ENCODE data around the gene OR51T1.
"Not testable (repeated sequence)": the region's sequence is repeated elsewhere in the genome, so short reads cannot be mapped to it uniquely, and the experiment has no call there.

The OR51T1 gene, protein sequence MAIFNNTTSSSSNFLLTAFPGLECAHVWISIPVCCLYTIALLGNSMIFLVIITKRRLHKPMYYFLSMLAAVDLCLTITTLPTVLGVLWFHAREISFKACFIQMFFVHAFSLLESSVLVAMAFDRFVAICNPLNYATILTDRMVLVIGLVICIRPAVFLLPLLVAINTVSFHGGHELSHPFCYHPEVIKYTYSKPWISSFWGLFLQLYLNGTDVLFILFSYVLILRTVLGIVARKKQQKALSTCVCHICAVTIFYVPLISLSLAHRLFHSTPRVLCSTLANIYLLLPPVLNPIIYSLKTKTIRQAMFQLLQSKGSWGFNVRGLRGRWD

DNA sequence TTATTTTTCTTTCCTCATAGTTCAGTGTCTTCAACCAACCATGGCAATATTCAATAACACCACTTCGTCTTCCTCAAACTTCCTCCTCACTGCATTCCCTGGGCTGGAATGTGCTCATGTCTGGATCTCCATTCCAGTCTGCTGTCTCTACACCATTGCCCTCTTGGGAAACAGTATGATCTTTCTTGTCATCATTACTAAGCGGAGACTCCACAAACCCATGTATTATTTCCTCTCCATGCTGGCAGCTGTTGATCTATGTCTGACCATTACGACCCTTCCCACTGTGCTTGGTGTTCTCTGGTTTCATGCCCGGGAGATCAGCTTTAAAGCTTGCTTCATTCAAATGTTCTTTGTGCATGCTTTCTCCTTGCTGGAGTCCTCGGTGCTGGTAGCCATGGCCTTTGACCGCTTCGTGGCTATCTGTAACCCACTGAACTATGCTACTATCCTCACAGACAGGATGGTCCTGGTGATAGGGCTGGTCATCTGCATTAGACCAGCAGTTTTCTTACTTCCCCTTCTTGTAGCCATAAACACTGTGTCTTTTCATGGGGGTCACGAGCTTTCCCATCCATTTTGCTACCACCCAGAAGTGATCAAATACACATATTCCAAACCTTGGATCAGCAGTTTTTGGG is at the start of gene OR51T1:
Gene OR51T1, plus strand, starts transcription at position 41 of the 641 bp plus-strand sequence. Its CDS starts 0 bp downstream, at position 41.
- in situ Hi-C loops (cut with MboI; ENCODE audit: low sequenced_read_pairs), result no loop called here

GRCh38 chr11:4839851-4840549 is 41.7 kb upstream of the OR51T1 start:
- in situ Hi-C loops (cut with MboI; ENCODE audit: low sequenced_read_pairs), result no loop called here

DNA sequence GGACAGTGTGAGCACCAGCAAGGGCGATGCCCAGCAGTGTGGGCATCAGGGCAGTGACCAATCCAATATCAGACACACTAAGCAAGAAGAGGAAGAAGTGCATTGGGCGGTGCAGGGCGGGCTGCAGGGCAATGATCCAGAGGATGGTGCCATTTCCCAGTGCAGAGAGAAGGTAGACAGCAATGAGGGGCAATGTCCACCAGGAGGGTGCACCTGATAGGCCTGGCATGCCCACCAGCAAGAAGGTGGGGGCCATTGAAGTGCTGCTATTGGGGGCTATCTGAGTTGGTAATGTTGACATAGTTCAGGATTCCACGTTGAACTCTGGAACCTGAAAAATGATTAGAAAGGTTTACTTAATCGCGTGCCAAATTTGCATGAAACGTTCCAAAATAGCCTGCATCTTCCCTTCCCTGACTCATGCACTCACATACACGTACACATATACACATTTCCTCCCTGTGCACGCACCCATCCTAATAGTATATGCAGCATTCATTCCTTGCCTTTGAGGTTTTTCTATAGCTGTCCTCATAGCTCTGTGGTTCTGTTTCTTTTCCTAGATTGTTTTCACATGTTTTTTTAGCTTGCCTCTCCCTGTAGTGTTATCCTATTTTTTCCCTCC is 32.7 kb upstream of the OR51T1 start, which contains the start of gene OR51S1:
Gene OR51S1, minus strand, starts transcription at position 301 of the 625 bp plus-strand sequence. Its CDS starts 0 bp downstream, at position 301.
- in situ Hi-C loops (cut with MboI; ENCODE audit: low sequenced_read_pairs), result no loop called here

- in situ Hi-C loops (cut with MboI; ENCODE audit: low sequenced_read_pairs), result no loop called here
Measured at GRCh38 chr11:4851033-4851432, 30.7 kb upstream of the OR51T1 start.

DNA sequence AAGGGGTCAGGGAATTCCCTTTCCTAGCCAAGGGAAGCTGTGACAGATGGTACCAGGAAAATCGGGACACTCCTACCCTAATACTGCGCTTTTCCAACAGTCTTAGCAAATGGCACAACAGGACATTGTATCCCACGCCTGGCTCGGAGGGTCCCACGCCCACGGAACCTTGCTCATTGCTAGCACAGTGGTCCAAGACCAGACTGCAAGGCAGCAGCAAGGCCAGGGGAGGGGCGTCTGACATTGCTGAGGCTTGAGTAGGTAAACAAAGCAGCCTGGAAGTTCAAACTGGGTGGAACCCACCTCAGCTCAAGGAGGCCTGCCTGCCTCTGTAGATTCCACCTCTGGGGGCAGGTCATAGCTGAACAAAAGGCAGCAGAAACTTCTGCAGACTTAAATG is 27.4 kb upstream of the OR51T1 start:
- in situ Hi-C loops (cut with MboI; ENCODE audit: low sequenced_read_pairs), result not testable (repeated sequence)

GRCh38 chr11:4862447-4863236 is 19.1 kb upstream of the OR51T1 start:
- in situ Hi-C loops (cut with MboI; ENCODE audit: low sequenced_read_pairs), result no loop called here

DNA sequence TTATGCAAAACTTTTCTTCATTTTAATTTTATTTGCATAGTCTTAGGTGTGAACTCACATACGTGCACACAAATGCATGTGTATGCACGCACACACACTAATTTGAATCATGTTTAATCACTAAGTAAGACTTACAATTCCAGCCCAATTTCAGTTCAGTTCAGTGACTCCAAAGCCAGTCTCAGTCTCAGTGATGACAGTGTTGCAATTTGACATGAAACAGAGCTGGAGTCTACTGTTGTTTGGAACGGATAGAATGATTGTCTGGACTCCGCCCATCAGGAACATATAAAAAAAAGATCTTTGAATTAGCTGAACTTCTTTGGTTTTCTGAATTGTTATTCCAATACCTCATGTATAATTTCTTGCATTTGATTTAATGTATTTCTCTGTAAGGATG is 17.8 kb upstream of the OR51T1 start:
- in situ Hi-C loops (cut with MboI; ENCODE audit: low sequenced_read_pairs), result no loop called here

GRCh38 chr11:4865855-4866254 is 15.8 kb upstream of the OR51T1 start:
- in situ Hi-C loops (cut with MboI; ENCODE audit: low sequenced_read_pairs), result no loop called here

- in situ Hi-C loops (cut with MboI; ENCODE audit: low sequenced_read_pairs), result no loop called here
Measured at GRCh38 chr11:4881188-4881587, 512 bp upstream of the OR51T1 start.

- in situ Hi-C loops (cut with MboI; ENCODE audit: low sequenced_read_pairs), result no loop called here
Measured at GRCh38 chr11:4882543-4882942, 843 bp downstream of the OR51T1 start.

GRCh38 chr11:4884361-4884760 is 2.7 kb downstream of the OR51T1 start:
- in situ Hi-C loops (cut with MboI; ENCODE audit: low sequenced_read_pairs), result no loop called here

DNA sequence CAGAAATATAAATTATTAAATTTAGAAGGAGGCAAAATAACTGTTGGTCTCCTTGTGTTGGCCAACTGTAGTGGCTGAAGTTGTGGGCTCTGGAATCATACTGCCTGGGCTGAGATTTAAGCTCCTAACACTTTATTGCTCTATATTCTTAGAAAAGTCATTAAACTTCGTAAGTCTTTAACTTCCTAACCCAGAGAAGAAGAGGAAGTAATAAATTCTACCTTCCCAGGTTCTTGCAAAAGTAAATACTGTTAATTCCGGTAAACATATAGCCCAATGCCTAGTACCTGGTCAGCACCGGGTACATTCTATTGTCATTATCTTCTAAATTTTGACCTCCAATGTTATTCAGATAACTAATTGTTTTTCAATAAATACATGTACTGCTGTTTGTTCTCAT is 4.5 kb downstream of the OR51T1 start:
- in situ Hi-C loops (cut with MboI; ENCODE audit: low sequenced_read_pairs), result no loop called here

- in situ Hi-C loops (cut with MboI; ENCODE audit: low sequenced_read_pairs), result no loop called here
Measured at GRCh38 chr11:4887591-4887990, 5.9 kb downstream of the OR51T1 start.

- in situ Hi-C loops (cut with MboI; ENCODE audit: low sequenced_read_pairs), result no loop called here
Measured at GRCh38 chr11:4890279-4890678, 8.6 kb downstream of the OR51T1 start.

- in situ Hi-C loops (cut with MboI; ENCODE audit: low sequenced_read_pairs), result no loop called here
Measured at GRCh38 chr11:4891996-4892640, 10.4 kb downstream of the OR51T1 start.

GRCh38 chr11:4903484-4903883 is 21.8 kb downstream of the OR51T1 start, which contains the start of gene OR51A7:
Gene OR51A7 (plus strand): TSS chr11:4903783. CDS start chr11:4907370, 3,587 bp downstream.
- in situ Hi-C loops (cut with MboI; ENCODE audit: low sequenced_read_pairs), result no loop called here

DNA sequence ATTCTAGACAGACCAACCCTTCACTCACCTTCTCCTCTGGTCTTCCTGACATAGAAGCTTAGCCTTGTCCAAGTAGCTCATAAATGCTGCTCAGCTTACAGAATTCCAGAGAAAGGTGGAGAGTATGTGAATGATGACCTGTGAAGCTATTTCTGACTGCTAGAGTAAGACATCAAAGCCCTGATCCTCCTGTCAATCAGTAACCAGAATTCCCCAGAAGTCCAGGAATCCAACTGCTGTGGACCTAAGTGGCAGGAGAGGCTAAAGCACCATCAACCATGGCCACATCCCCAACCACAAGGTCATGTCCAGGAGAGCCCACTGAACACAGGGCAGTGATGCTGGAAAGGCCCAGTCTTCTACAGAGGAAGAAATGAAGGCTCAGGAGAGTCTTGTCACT is 34.9 kb downstream of the OR51T1 start:
- in situ Hi-C loops (cut with MboI; ENCODE audit: low sequenced_read_pairs), result no loop called here

- in situ Hi-C loops (cut with MboI; ENCODE audit: low sequenced_read_pairs), result no loop called here
Measured at GRCh38 chr11:4919250-4919649, 37.5 kb downstream of the OR51T1 start, which contains the start of gene OR51G2. Gene OR51G2 (minus strand): TSS chr11:4919350. CDS start chr11:4915663, 3,687 bp downstream.

DNA sequence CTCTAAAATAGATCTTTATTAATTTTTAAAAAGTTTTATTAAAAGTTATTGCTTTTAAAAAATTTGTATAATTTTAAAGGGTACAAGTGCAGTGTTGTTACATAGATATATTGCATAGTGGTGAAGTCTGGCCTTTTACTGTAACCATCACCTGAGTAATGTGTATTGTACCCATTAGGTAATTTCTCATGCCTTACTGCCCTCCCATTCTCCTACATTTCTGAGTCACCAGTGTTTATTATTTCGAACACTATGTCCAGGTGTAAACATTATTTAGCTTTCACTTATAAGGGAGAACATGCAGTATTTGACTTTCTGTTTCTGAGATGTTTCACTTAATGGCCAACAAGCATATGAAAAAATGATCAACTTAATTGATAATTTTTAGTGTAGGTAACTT is 40.1 kb downstream of the OR51T1 start:
- in situ Hi-C loops (cut with MboI; ENCODE audit: low sequenced_read_pairs), result no loop called here

- in situ Hi-C loops (cut with MboI; ENCODE audit: low sequenced_read_pairs), result no loop called here
Measured at GRCh38 chr11:4922304-4922703, 40.6 kb downstream of the OR51T1 start.
